GM12873 (cell line): ENCODE data around the gene SH3RF3.

Experiments used
- TF ChIP-seq, protein P1 (sequence below): IDR thresholded peaks from 2 replicates; pipeline ENCODE4 v1.5.1; 2012; ENCODE audit warnings: low read depth, mild to moderate bottlenecking, moderate library complexity, low read length, control low read depth; ENCODE audit not compliant: insufficient read depth; ENCODE audit errors: missing control alignments

Gene SH3RF3

DNA sequence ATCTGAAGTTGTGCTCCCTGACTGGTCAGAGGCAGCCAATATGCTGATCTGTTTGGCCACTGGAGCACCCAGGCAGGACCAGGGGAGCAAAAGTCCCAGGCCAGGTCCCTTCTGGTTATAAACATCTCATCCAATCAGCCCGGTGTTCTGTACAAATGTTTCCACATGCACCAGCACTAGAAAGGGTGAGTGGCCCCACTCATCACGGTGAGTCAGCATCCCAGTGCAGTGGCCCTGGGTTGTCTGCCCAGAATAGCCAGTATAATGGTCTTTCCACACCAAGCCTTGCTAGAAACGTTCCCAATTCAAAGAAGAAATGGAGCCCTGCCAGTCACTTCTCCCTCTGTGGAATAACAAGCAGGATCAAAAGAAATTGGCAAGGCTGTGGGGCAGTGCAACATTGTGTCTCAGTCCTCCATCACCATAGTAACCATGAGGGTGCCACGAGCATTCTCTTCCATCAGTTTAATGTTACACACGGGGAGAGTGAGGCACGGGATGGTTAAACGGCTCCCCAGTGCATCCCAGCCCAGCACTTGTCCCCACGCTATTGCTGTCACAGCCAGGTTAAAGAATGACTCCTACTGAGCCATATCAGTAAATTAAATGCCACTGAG lies 309.9 kb downstream of the SH3RF3 start:
- TF ChIP-seq, protein P1, sequence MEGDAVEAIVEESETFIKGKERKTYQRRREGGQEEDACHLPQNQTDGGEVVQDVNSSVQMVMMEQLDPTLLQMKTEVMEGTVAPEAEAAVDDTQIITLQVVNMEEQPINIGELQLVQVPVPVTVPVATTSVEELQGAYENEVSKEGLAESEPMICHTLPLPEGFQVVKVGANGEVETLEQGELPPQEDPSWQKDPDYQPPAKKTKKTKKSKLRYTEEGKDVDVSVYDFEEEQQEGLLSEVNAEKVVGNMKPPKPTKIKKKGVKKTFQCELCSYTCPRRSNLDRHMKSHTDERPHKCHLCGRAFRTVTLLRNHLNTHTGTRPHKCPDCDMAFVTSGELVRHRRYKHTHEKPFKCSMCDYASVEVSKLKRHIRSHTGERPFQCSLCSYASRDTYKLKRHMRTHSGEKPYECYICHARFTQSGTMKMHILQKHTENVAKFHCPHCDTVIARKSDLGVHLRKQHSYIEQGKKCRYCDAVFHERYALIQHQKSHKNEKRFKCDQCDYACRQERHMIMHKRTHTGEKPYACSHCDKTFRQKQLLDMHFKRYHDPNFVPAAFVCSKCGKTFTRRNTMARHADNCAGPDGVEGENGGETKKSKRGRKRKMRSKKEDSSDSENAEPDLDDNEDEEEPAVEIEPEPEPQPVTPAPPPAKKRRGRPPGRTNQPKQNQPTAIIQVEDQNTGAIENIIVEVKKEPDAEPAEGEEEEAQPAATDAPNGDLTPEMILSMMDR: no peak

DNA sequence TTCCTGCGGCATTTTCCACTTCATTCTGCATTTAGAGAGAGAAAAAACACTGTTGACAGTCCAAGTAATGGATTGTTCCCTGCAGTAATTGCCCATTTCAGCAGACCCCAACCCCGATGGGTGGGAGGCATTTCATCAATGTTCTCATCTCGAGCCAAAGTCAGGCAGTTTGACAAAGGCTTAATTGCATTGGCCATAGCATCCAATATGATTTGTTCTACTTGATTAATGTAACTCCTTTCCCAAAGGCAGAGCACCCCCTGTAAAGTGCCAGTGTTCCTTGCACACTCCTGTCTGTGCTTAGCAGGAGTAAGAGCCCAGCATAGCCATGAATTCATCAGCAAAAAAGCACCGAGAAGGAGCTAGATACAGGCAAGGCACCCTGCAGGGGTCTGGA lies 310.4 kb downstream of the SH3RF3 start:
- TF ChIP-seq, protein P1: no peak

DNA sequence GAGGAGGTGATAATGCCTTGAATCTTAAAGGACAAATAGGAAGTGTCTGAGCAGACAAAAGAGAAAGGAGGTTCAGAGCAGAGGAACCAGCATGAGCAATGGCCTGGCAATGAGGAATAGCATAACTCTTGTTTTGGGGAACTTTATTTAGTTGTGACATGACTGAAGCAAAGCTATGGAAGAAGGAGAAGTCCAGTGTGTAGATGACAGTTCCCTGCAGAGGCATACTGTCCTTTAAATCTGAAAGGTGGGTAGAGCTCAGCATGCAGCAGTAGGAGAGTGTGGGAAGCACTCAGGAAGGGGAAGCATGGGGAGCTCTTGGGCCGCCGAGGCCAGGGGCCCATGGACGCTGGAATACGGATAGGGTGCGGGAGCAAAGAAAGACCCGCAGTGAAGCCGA lies 311.0 kb downstream of the SH3RF3 start:
- TF ChIP-seq, protein P1: no peak

DNA sequence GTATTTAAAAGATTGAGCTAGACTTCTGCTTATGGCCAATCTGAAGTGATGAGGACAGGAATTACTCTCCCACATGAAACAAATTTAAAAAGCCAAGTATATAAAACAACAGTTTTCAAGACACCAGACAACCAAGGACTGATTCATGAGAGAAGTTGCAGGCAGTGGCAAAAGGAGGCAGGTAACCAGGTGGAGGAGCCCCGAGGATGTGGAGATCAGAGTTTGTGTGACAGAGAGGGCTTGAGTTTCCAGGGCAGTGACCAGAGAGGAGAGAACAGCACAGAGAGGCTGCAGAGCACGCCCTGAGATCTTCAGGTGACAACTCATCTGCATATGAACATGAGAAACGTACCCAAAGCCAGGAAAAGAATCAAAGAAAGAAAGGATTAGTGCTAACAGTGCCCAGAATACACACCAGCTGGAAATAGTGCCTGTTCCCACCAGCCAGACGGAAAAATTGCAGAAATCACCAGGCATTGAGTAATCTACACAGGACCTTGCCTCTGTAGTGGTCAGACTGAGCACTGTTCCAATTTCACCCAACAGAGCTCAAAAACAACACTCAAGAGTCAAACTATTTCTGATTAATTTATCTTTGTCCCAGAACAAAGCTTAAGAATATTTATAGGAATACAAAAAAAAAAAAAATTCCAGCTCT lies 311.6 kb downstream of the SH3RF3 start:
- TF ChIP-seq, protein P1: no peak

DNA sequence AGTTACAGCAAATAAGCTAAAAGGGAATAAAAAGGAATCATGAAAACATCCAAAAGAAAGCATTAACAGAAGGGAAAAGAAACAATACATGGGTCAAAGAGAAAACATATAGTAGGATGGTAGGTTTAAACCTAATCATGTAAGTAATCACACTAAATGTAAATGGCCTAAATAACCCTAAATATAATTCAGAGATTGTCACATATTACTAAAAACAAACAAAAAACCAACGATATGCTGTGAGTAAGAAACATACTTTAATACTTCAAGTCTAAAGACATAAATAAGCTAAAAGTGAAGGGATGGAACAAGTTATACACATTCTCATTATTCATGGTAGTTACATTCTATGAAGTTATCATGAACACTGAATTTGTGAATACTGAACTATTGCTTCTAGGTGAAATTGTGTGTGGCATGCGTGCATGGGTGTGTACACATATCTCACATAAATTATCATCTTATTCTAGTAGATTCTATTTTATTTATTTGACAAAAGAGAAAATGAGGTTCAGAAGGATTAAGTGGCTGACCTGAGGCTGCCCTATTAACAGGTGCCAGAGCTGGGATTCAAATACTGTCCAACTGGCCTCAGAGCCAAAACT lies 313.8 kb downstream of the SH3RF3 start:
- TF ChIP-seq, protein P1: no peak

DNA sequence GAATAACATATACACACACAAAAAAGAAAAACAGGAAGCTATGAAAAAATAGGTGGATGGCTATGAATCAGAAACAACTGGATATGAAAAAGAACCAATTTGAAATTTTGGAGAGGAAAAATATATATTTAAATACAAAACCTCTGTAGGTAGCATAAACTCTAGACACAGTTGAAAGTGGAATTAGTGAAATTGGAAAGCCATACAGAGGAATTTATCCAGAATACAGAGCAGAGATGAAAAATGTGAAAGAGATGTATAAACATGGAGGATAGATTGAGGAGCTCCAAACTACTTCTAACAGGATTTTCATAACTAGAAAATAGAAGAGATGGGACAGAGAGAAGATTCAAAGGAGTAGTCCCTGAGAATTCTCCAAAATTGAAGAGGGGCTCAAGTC lies 315.9 kb downstream of the SH3RF3 start:
- TF ChIP-seq, protein P1: no peak

DNA sequence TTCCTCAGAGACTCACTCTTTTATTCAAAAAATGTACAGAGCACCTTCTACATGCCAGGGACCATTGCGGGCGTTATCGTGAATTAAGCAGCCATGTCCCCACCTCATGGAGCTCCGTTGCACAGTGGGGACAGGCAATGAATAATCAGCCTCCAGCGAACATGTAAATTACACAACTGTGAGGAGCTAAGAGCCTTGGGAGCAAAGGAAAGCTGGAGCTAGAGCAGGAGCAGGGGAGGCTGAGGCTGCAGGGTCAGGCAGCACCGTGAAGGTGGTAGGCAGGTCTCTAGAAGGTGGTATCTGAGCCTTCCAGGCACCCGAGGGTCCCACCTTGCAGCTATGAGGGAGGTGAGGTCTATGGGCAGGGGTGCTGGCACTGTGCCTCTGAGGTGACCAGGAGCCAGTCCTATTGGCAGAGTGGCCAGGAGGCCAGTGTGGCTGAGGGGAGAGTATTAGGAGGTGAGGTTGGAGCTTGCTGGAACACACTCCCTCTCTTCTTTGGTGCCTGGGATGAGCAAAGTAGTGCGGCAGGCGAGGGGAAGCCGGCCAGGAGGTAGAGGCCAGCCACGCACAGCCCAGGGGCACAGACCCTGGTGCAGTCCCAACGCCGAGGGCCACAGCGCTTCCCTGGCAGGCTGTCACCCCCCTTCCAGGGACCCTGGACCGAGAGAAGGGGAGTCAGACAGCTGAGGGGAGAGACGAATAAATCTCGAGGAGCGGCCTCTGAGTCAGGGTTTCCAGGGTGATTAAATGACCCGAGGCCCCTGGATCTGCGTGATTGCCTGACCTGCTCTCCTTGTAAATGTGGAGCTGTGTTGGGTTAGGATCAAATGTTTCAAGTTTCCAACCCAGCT lies 317.5 kb downstream of the SH3RF3 start:
- TF ChIP-seq, protein P1: no peak
